ENCODE data around the gene PRKCI.

Gene PRKCI

DNA sequence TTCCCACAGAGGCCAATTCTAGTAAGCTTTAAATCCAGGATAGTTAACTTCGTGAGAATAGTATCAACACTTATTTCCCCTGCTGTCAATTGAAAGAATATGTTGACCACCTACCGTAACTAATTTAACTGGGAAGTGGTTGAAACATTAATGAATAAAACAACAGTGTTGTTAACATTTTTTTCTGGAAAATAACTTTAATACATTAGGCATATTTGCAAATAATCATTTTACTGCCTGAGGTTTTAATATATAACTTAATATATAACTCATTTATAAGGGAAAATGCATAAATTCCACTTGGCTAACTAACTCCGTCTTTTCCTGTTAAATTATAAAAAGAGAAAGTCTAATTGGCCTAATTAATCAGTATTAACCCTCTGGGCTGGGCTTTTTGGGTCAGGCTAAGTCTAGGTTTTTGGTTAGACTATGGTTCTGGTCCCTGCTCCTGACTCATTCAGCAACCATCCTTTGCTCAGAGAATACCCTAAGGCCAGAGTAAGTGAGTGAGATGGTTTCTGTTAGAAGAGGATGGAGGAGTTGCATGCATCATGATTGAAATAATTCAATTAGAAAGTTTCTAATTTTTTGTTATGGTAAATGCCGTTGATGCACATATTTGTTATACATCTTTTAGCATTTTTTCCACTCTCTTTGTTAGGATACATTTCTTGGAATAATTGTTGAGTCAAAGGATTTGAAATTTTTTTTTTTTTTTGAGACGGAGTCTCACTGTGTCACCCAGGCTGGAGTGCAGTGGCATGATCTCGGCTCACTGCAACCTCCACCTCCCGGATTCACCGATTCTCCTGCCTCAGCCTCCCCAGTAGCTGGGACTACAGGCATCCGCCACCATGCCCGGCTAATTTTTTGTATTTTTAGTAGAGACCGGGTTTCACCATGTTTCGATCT is 124.5 kb downstream of the PRKCI start:
- no peak for DNase-seq

DNA sequence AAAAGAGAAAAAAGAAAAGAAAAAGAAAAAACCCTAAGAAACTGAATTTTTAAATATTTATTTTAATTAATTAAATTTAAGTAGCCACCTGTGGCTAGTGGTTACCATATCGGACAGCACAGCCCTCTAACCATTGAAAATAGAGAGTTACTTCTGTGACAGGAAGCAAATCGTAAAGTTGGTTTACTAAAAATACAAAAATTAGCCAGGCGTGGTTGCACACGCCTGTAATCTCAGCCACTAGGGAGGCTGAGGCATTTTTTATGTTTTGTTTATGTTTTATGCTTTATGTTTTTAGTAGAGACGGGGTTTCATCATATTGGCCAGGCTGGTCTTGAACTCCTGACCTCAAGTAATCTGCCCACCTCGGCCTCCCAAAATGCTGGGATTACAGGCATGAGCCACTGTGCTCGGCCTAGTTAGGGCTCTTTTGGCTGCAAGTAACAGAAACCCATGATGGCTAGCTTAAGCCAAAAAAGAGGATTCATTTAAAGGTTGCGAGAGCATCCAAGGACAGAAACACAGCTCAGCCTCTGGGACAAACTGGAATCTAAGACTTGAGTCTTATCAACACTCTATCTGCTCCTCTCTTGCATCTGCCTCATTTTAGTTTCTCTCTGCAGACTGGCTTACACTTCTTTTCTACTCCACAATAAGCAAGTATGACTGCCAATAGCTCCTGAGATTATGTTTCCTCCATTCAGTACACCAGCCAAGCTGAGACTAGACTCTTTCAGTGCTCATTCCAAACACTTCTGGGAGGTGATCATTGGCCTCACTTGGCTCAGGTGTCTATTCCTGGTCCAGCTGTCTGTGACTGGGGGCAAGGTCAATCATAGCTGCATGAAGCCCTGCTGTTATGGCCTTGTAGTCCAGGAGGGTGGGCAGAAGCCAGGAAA is 128.5 kb downstream of the PRKCI start:
- no peak for DNase-seq

DNA sequence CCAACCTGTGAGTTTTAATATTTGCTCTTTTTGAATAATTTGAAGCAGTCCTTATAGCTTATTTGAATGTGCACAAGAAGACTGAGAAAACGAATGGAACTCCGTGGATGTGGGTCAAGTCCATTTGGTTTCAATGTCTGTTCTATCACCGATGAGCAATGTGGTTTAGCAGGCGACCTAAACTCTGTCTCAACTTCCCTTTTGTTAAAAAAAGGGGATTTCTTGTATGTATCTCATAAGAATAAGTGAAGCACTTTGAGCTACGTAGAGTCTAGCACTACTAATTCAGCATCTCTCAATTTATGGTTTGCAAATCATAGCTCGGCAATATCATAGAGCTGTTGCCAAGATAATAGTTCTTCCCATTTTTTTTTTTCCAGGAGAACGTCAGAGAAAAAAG is 130.7 kb downstream of the PRKCI start:
- no peak for DNase-seq

DNA sequence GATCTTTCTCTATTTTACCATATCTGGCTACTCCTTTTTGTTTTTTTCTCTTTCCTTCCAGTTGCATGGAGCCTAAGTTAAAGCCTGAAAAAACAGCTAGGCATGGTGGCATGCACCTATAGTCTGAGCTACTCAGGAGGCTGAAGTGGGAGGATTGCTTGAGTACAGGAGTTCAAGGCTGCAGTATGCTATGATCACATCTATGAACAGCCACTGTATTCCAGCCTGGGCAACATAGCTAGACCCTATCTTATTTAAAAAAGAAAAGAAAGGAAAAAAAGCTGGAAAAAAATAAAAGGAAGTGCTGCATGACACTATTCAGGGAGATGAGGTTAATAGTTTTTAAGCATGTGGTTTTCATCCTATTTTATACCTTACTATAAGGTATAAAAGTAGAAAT is 131.3 kb downstream of the PRKCI start:
- no peak for DNase-seq

DNA sequence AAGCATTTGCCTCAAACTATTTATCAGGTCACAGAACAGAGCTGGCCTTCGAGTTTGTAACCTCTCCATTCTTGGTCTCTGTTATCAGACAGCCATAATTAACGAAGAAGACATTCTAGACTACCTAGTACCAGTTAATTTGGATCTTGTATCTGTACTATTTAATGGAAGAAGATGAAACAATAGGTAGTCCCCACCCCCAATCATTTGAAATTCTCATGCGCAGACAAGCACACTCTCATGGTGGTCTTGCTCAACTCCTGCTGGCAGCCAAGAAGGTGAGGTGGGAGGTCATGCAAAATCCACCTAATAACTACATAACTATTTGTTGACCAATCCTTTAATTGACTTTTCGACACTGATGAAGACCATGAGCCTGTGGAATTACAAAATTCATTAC is 132.5 kb downstream of the PRKCI start:
- DNase-seq: no peak
